Measurements from ENCODE around the gene CFAP74. TPM values are rescaled to one million over a fixed set of nuclear protein-coding genes. Genes with fewer than 3 reads are reported as not detected.
A peak's percentile ranks its signal among the peaks of the same experiment; 100 is the strongest.

CFAP74 gene
- total and polyA plus RNA-seq, 9 of the 15 experiments (the other 6 are each of a cell fraction or from before 2014, with no cell fraction given), result 0.03 to 0.15 (median 0.05) TPM; not detected in 6

- TF ChIP-seq SIN3A (IDR thresholded peaks at IDR 0.05; ENCODE audit: borderline replicate concordance in 2 of 2, control insufficient read depth in 1 of 2, low read depth in 2 of 2, low read length in 2 of 2), result peak; percentile 48 to 77; a peak in 3 of 4 replicates
- no peak for TF ChIP-seq ZBTB43 (CRISPR knock-in tag; IDR thresholded peaks at IDR 0.05)
- TF ChIP-seq KAT7 (CRISPR knock-in tag; IDR thresholded peaks at IDR 0.05; ENCODE audit: borderline replicate concordance), result no peak
- TF ChIP-seq, protein P1, sequence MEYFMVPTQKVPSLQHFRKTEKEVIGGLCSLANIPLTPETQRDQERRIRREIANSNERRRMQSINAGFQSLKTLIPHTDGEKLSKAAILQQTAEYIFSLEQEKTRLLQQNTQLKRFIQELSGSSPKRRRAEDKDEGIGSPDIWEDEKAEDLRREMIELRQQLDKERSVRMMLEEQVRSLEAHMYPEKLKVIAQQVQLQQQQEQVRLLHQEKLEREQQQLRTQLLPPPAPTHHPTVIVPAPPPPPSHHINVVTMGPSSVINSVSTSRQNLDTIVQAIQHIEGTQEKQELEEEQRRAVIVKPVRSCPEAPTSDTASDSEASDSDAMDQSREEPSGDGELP (CRISPR knock-in tag; IDR thresholded peaks at IDR 0.05; ENCODE audit: borderline replicate concordance), result 0 out of 2 replicates have a peak, but pooled peaks have one; percentile 3
- TF ChIP-seq, protein P2, sequence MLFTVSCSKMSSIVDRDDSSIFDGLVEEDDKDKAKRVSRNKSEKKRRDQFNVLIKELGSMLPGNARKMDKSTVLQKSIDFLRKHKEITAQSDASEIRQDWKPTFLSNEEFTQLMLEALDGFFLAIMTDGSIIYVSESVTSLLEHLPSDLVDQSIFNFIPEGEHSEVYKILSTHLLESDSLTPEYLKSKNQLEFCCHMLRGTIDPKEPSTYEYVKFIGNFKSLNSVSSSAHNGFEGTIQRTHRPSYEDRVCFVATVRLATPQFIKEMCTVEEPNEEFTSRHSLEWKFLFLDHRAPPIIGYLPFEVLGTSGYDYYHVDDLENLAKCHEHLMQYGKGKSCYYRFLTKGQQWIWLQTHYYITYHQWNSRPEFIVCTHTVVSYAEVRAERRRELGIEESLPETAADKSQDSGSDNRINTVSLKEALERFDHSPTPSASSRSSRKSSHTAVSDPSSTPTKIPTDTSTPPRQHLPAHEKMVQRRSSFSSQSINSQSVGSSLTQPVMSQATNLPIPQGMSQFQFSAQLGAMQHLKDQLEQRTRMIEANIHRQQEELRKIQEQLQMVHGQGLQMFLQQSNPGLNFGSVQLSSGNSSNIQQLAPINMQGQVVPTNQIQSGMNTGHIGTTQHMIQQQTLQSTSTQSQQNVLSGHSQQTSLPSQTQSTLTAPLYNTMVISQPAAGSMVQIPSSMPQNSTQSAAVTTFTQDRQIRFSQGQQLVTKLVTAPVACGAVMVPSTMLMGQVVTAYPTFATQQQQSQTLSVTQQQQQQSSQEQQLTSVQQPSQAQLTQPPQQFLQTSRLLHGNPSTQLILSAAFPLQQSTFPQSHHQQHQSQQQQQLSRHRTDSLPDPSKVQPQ (CRISPR knock-in tag; IDR thresholded peaks at IDR 0.05; ENCODE audit: borderline replicate concordance), result no peak
- peak; percentile 95 for TF ChIP-seq CREB1 (IDR thresholded peaks at IDR 0.05)
- TF ChIP-seq CREB1 (CRISPR knock-in tag; IDR thresholded peaks at IDR 0.05), result peak; percentile 86
- TF ChIP-seq ZNF165 (CRISPR knock-in tag; IDR thresholded peaks at IDR 0.05; ENCODE audit: borderline replicate concordance), result no peak; the same call in 1 of the 2 replicates
- TF ChIP-seq, protein P3, sequence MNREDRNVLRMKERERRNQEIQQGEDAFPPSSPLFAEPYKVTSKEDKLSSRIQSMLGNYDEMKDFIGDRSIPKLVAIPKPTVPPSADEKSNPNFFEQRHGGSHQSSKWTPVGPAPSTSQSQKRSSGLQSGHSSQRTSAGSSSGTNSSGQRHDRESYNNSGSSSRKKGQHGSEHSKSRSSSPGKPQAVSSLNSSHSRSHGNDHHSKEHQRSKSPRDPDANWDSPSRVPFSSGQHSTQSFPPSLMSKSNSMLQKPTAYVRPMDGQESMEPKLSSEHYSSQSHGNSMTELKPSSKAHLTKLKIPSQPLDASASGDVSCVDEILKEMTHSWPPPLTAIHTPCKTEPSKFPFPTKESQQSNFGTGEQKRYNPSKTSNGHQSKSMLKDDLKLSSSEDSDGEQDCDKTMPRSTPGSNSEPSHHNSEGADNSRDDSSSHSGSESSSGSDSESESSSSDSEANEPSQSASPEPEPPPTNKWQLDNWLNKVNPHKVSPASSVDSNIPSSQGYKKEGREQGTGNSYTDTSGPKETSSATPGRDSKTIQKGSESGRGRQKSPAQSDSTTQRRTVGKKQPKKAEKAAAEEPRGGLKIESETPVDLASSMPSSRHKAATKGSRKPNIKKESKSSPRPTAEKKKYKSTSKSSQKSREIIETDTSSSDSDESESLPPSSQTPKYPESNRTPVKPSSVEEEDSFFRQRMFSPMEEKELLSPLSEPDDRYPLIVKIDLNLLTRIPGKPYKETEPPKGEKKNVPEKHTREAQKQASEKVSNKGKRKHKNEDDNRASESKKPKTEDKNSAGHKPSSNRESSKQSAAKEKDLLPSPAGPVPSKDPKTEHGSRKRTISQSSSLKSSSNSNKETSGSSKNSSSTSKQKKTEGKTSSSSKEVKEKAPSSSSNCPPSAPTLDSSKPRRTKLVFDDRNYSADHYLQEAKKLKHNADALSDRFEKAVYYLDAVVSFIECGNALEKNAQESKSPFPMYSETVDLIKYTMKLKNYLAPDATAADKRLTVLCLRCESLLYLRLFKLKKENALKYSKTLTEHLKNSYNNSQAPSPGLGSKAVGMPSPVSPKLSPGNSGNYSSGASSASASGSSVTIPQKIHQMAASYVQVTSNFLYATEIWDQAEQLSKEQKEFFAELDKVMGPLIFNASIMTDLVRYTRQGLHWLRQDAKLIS (CRISPR knock-in tag; IDR thresholded peaks at IDR 0.05), result no peak
- TF ChIP-seq HMG20B (CRISPR knock-in tag; IDR thresholded peaks at IDR 0.05), result no peak
- TF ChIP-seq HDAC8 (tag; IDR thresholded peaks at IDR 0.05), result peak; percentile 50; the same call in 1 of the 2 replicates
- TF ChIP-seq HNRNPK (IDR thresholded peaks at IDR 0.05; ENCODE audit: low read depth, low read length, poor library complexity, severe bottlenecking), result peak; percentile 5
- no peak for TF ChIP-seq TFE3 (CRISPR knock-in tag; IDR thresholded peaks at IDR 0.05)
- TF ChIP-seq MAFK (IDR thresholded peaks at IDR 0.05; ENCODE audit: low read length), result no peak
Observed at GRCh38 chr1:1890506-1891348, 112.9 kb downstream of the CFAP74 start, which contains the start of gene GNB1 (continued).
